Mammary epithelial cell (primary cell): ENCODE results near the gene TFDP1.

Experiments
- CTCF ChIP-seq, 2 donors: IDR thresholded peaks in 1 of 2; conservative IDR thresholded peaks in 1 of 2; 2 replicates each; pipeline ENCODE4 v1.5.1; 2011 to 2012; ENCODE audit warnings: inconsistent platforms in 2 of 2, low read length in 2 of 2, mild to moderate bottlenecking in 2 of 2, control low read depth in 1 of 2, low read depth in 1 of 2; ENCODE audit not compliant: insufficient read depth in 1 of 2; ENCODE audit errors: extremely low read depth in 1 of 2
- EZH2 ChIP-seq: IDR thresholded peaks from 2 replicates; pipeline ENCODE4 v1.6.1; 2012; ENCODE audit warnings: low read length, inconsistent platforms, borderline replicate concordance

GRCh38 chr13:113561417-113562084 lies 23.0 kb upstream of the TFDP1 start:
- TF ChIP-seq CTCF (conservative IDR thresholded peaks at IDR 0.05 in 1 of 2, IDR thresholded peaks at IDR 0.05 in 1 of 2; ENCODE audit: extremely low read depth in 1 of 2, insufficient read depth in 1 of 2, low read depth in 1 of 2, low read length in 2 of 2), result no peak
- TF ChIP-seq EZH2, result no peak
